Mesenchymal stem cell (in vitro differentiated cells and primary cell): ENCODE measurements around the gene SRRM2.

Experiments used
- DNase-seq: peaks from one replicate; pipeline ENCODE4 v3.0.0-alpha.2; 2013
- H2AFZ ChIP-seq: one replicate; pipeline ENCODE4 v1.6.1; 2013; ENCODE audit warnings: low read depth, mild to moderate bottlenecking, control low read depth, inconsistent platforms, low read length, moderate library complexity
- H2AK5ac ChIP-seq: 2 replicates; pipeline ENCODE4 v1.6.1; 2013; ENCODE audit warnings: low read length, moderate library complexity, mild to moderate bottlenecking, inconsistent platforms; ENCODE audit not compliant: severe bottlenecking
- H2BK120ac ChIP-seq: one replicate; pipeline ENCODE4 v1.6.1; 2013; ENCODE audit warnings: low read depth, mild to moderate bottlenecking, inconsistent platforms, low read length, moderate library complexity
- H2BK12ac ChIP-seq, 2 experiments: one replicate each; pipeline ENCODE4 v1.6.1; 2013; ENCODE audit warnings: inconsistent platforms in 2 of 2, low read length in 2 of 2, mild to moderate bottlenecking in 2 of 2, moderate library complexity in 2 of 2, control low read depth in 1 of 2
- H2BK15ac ChIP-seq: one replicate; pipeline ENCODE4 v1.6.1; 2013; ENCODE audit warnings: mild to moderate bottlenecking, low read depth, inconsistent platforms; ENCODE audit not compliant: poor library complexity, severe bottlenecking
- H2BK5ac ChIP-seq: 2 replicates; pipeline ENCODE4 v1.6.1; 2013; ENCODE audit warnings: low read depth, mild to moderate bottlenecking, low read length, control low read depth, inconsistent platforms; ENCODE audit not compliant: poor library complexity, severe bottlenecking
- H3K14ac ChIP-seq, 2 experiments: one replicate each; pipeline ENCODE4 v1.6.1; 2013; ENCODE audit warnings: inconsistent platforms in 2 of 2, low read length in 2 of 2, control low read depth in 1 of 2, mild to moderate bottlenecking in 1 of 2, moderate library complexity in 1 of 2
- H3K18ac ChIP-seq, 2 experiments: one replicate each; pipeline ENCODE4 v1.6.1; 2013; ENCODE audit warnings: inconsistent platforms in 2 of 2, low read length in 2 of 2, control low read depth in 1 of 2, low read depth in 1 of 2, mild to moderate bottlenecking in 1 of 2
- H3K23ac ChIP-seq, 2 experiments: one replicate each; pipeline ENCODE4 v1.6.1; 2013; ENCODE audit warnings: inconsistent platforms in 2 of 2, low read length in 2 of 2, mild to moderate bottlenecking in 2 of 2, moderate library complexity in 2 of 2, control low read depth in 1 of 2
- H3K27ac ChIP-seq: 2 replicates; pipeline ENCODE4 v1.5.1; 2013; ENCODE audit warnings: mild to moderate bottlenecking, moderate library complexity, low read length, control low read depth, inconsistent platforms; ENCODE audit not compliant: poor library complexity, severe bottlenecking
- H3K27me3 ChIP-seq, 2 experiments: 2 replicates each; pipeline versions ENCODE4 v1.6.1 to v1.7.0; 2013; ENCODE audit warnings: low read length in 2 of 2, mild to moderate bottlenecking in 2 of 2, moderate library complexity in 2 of 2, control low read depth in 1 of 2, inconsistent platforms in 1 of 2; ENCODE audit not compliant: control insufficient read depth in 1 of 2, insufficient read depth in 1 of 2
- H3K36me3 ChIP-seq, 2 experiments: 2 replicates each; pipeline versions ENCODE4 v1.6.1 to v1.7.0; 2013; ENCODE audit warnings: low read length in 2 of 2, control low read depth in 1 of 2, inconsistent platforms in 1 of 2, low read depth in 1 of 2, mild to moderate bottlenecking in 1 of 2; ENCODE audit not compliant: insufficient read depth in 2 of 2, control insufficient read depth in 1 of 2
- H3K4ac ChIP-seq, 2 experiments: one replicate each; pipeline ENCODE4 v1.6.1; 2013; ENCODE audit warnings: inconsistent platforms in 2 of 2, low read length in 2 of 2, mild to moderate bottlenecking in 2 of 2, moderate library complexity in 2 of 2, control low read depth in 1 of 2, low read depth in 1 of 2
- H3K4me1 ChIP-seq: 2 replicates; pipeline ENCODE4 v1.6.1; 2013; ENCODE audit warnings: low read depth, low read length, control low read depth; ENCODE audit not compliant: control insufficient read depth, insufficient read depth
- H3K4me2 ChIP-seq: 2 replicates; pipeline ENCODE4 v1.6.1; 2013; ENCODE audit warnings: low read length, mild to moderate bottlenecking, inconsistent platforms; ENCODE audit not compliant: poor library complexity, severe bottlenecking
- H3K4me3 ChIP-seq, 2 experiments: 2 replicates each; pipeline versions ENCODE4 v1.5.1 to v1.7.0; 2013; ENCODE audit warnings: low read length in 2 of 2, mild to moderate bottlenecking in 2 of 2, control low read depth in 1 of 2, low read depth in 1 of 2; ENCODE audit not compliant: insufficient read depth in 1 of 2
- H3K79me1 ChIP-seq: replicated peaks from 2 replicates; pipeline ENCODE4 v1.6.1; 2013; ENCODE audit warnings: mild to moderate bottlenecking, control low read depth, low read length, inconsistent platforms; ENCODE audit not compliant: poor library complexity, severe bottlenecking
- H3K9ac ChIP-seq: 2 replicates; pipeline ENCODE4 v1.7.0; 2013; ENCODE audit warnings: mild to moderate bottlenecking, low read length, moderate library complexity
- H3K9me3 ChIP-seq: 2 replicates; pipeline ENCODE4 v1.7.0; 2013; ENCODE audit warnings: mild to moderate bottlenecking, low read length; ENCODE audit not compliant: control insufficient read depth
- H4K8ac ChIP-seq: one replicate; pipeline ENCODE4 v1.6.1; 2013; ENCODE audit warnings: inconsistent platforms, mild to moderate bottlenecking, low read length, moderate library complexity
- H4K91ac ChIP-seq: one replicate; pipeline ENCODE4 v1.6.1; 2013; ENCODE audit warnings: mild to moderate bottlenecking, low read length, inconsistent platforms
- WGBS: methylation state at CpG from one replicate; pipeline ENCODE4 v1.1.7; 2013; ENCODE audit warnings: mixed read lengths; 5-methylcytosine and 5-hydroxymethylcytosine counted together

Gene SRRM2

GRCh38 chr16:2761886-2762583 lies 9.6 kb downstream of the SRRM2 start:
- Histone ChIP-seq H3K4me1 (peaks cover 3% of the 10 kb centered on the region), H4K8ac (no peak overlapping the region)
- 99% methylated on average over 42 of the region's 42 CpGs for WGBS

DNA sequence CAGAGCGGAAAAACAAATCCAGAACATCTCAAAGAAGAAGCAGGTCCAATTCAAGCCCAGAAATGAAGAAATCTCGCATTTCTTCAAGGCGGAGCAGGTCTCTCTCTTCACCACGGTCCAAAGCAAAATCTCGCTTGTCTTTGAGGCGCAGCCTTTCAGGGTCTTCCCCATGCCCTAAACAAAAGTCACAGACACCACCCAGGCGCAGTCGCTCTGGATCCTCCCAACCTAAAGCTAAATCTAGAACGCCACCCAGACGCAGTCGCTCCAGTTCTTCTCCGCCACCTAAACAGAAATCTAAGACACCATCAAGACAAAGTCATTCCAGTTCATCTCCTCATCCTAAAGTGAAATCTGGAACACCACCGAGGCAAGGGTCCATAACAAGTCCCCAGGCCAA lies 10.3 kb downstream of the SRRM2 start:
- Histone ChIP-seq H3K18ac (no peak overlapping the region), H3K27ac (no peak overlapping the region), H2BK15ac (no peak overlapping the region), H3K9ac (no peak overlapping the region), H3K27me3 (no peaks in the 10 kb centered on the region), H4K8ac (no peak overlapping the region), H3K23ac (no peak overlapping the region), H2AFZ (no peak overlapping the region), H2AK5ac (no peak overlapping the region), H2BK120ac (no peak overlapping the region), H3K36me3 (peaks cover 87 to 100% of the 10 kb centered on the region in 2 experiments), H3K4me3 (no peak overlapping the region), H2BK5ac (no peak overlapping the region), H3K4me1 (peaks cover 3% of the 10 kb centered on the region), H3K9me3 (no peaks in the 10 kb centered on the region), H4K91ac (no peak overlapping the region), H3K79me1 (peaks cover 39% of the 10 kb centered on the region), H3K14ac (no peak overlapping the region), H2BK12ac (no peak overlapping the region), H3K4me2 (no peak overlapping the region), H3K4ac (no peak overlapping the region)
- WGBS, result over 99% methylated on average over 13 of the region's 13 CpGs
- no peak for DNase-seq

More at GRCh38 chr16:2761886-2762583, 9.6 kb downstream of the SRRM2 start:
- Histone ChIP-seq H3K4me2 (no peak overlapping the region), H3K4ac (no peak overlapping the region), H3K23ac (no peak overlapping the region), H3K27ac (no peak overlapping the region), H2BK12ac (no peak overlapping the region), H3K79me1 (peaks cover 36% of the 10 kb centered on the region), H2BK120ac (no peak overlapping the region), H2AFZ (no peak overlapping the region), H3K18ac (no peak overlapping the region), H3K27me3 (no peaks in the 10 kb centered on the region), H2AK5ac (no peak overlapping the region), H3K14ac (no peak overlapping the region), H3K9ac (no peak overlapping the region), H3K9me3 (no peaks in the 10 kb centered on the region), H2BK5ac (no peak overlapping the region), H4K91ac (no peak overlapping the region), H3K4me3 (no peak overlapping the region), H2BK15ac (no peak overlapping the region), H3K36me3 (peaks cover 85 to 100% of the 10 kb centered on the region in 2 experiments)
- no peak for DNase-seq

GRCh38 chr16:2763173-2763572 lies 10.7 kb downstream of the SRRM2 start:
- Histone ChIP-seq H3K4me2 (no peak overlapping the region), H3K36me3 (peaks cover 87 to 100% of the 10 kb centered on the region in 2 experiments), H3K23ac (no peak overlapping the region), H3K79me1 (peaks cover 39% of the 10 kb centered on the region), H3K14ac (no peak overlapping the region), H2AFZ (no peak overlapping the region), H2BK12ac (no peak overlapping the region), H3K18ac (no peak overlapping the region), H3K4me3 (no peak overlapping the region), H4K8ac (no peak overlapping the region), H3K9me3 (no peaks in the 10 kb centered on the region), H3K4ac (no peak overlapping the region), H4K91ac (no peak overlapping the region), H3K27ac (no peak overlapping the region), H2AK5ac (no peak overlapping the region), H3K4me1 (peaks cover 3% of the 10 kb centered on the region), H2BK120ac (no peak overlapping the region), H2BK15ac (no peak overlapping the region), H3K27me3 (no peaks in the 10 kb centered on the region), H2BK5ac (no peak overlapping the region), H3K9ac (no peak overlapping the region)
- 99% methylated on average over 6 of the region's 6 CpGs for WGBS
- no peak for DNase-seq

- Histone ChIP-seq H2BK120ac (no peak overlapping the region), H2AK5ac (no peak overlapping the region), H3K27ac (no peak overlapping the region), H3K4me2 (no peak overlapping the region), H3K36me3 (peaks cover 89 to 100% of the 10 kb centered on the region in 2 experiments), H2BK5ac (no peak overlapping the region), H3K4me3 (no peak overlapping the region), H3K79me1 (peaks cover 36% of the 10 kb centered on the region), H2BK12ac (no peak overlapping the region), H3K18ac (no peak overlapping the region), H3K4me1 (peaks cover 17% of the 10 kb centered on the region), H2BK15ac (no peak overlapping the region), H3K23ac (no peak overlapping the region), H3K9me3 (no peaks in the 10 kb centered on the region), H3K4ac (no peak overlapping the region), H2AFZ (no peak overlapping the region), H4K8ac (no peak overlapping the region), H4K91ac (no peak overlapping the region), H3K14ac (no peak overlapping the region), H3K9ac (no peak overlapping the region), H3K27me3 (no peaks in the 10 kb centered on the region)
- 98% methylated on average over 9 of the region's 9 CpGs for WGBS
- DNase-seq, result no peak
Observed at GRCh38 chr16:2764718-2765117, 12.3 kb downstream of the SRRM2 start.
